Measurements from ENCODE around the gene KIF12.

The KIF12 gene

GRCh38 chr9:114070188-114071103, 28.6 kb downstream of the KIF12 start:
- H3K27me3 Mint-ChIP-seq (ENCODE audit: low read depth, poor library complexity), result peaks cover 19% of the 10 kb centered on the region
- no peak for TF ChIP-seq CTCF (IDR thresholded peaks at IDR 0.05)

GRCh38 chr9:114069476-114070187, 29.5 kb downstream of the KIF12 start:
- no peaks in the 10 kb centered on the region for H3K9me3 Mint-ChIP-seq
- no peak overlapping the region for H3K4me3 Mint-ChIP-seq
- DNase-seq, result no peak

More at GRCh38 chr9:114070188-114071103, 28.6 kb downstream of the KIF12 start:
- H3K4me3 Mint-ChIP-seq, result no peak overlapping the region
- H3K36me3 Mint-ChIP-seq (ENCODE audit: low read depth), result no peaks in the 10 kb centered on the region
- no peaks in the 10 kb centered on the region for H3K4me1 Mint-ChIP-seq
- DNase-seq, result no peak
- no peaks in the 10 kb centered on the region for H3K9me3 Mint-ChIP-seq
- no peak overlapping the region for H3K27ac Mint-ChIP-seq

GRCh38 chr9:114065304-114065703, 33.8 kb downstream of the KIF12 start:
- Mint-ChIP-seq H3K36me3 (ENCODE audit: low read depth) (no peaks in the 10 kb centered on the region), H3K4me3 (no peak overlapping the region), H3K4me1 (peaks cover 8% of the 10 kb centered on the region), H3K27me3 (ENCODE audit: low read depth, poor library complexity) (peaks cover 10% of the 10 kb centered on the region), H3K27ac (no peak overlapping the region), H3K9me3 (peaks cover 6% of the 10 kb centered on the region)
- no peak for DNase-seq
- no peak for TF ChIP-seq CTCF (IDR thresholded peaks at IDR 0.05)

More at GRCh38 chr9:114069476-114070187, 29.5 kb downstream of the KIF12 start:
- H3K36me3 Mint-ChIP-seq (ENCODE audit: low read depth), result no peaks in the 10 kb centered on the region
- H3K4me1 Mint-ChIP-seq, result no peaks in the 10 kb centered on the region
- peaks cover 11% of the 10 kb centered on the region for H3K27me3 Mint-ChIP-seq (ENCODE audit: low read depth, poor library complexity)
- no peak for TF ChIP-seq CTCF (IDR thresholded peaks at IDR 0.05)
- H3K27ac Mint-ChIP-seq, result no peak overlapping the region

GRCh38 chr9:114061830-114062474, 37.1 kb downstream of the KIF12 start:
- H3K4me1 Mint-ChIP-seq, result peaks cover 36% of the 10 kb centered on the region
- peaks cover 8% of the 10 kb centered on the region for H3K27me3 Mint-ChIP-seq (ENCODE audit: low read depth, poor library complexity)
- no peak overlapping the region for H3K4me3 Mint-ChIP-seq
- DNase-seq, result no peak
- H3K27ac Mint-ChIP-seq, result no peak overlapping the region
- peaks cover 6% of the 10 kb centered on the region for H3K9me3 Mint-ChIP-seq
- no peak for TF ChIP-seq CTCF (IDR thresholded peaks at IDR 0.05)
- H3K36me3 Mint-ChIP-seq (ENCODE audit: low read depth), result peaks cover 10% of the 10 kb centered on the region

GRCh38 chr9:114061292-114061691, 37.8 kb downstream of the KIF12 start:
- TF ChIP-seq CTCF (IDR thresholded peaks at IDR 0.05), result no peak
- H3K9me3 Mint-ChIP-seq, result peaks cover 6% of the 10 kb centered on the region
- DNase-seq, result no peak
- H3K27me3 Mint-ChIP-seq (ENCODE audit: low read depth, poor library complexity), result peaks cover 6% of the 10 kb centered on the region
- no peak overlapping the region for H3K27ac Mint-ChIP-seq
- H3K4me3 Mint-ChIP-seq, result no peak overlapping the region
- H3K4me1 Mint-ChIP-seq, result peaks cover 43% of the 10 kb centered on the region
- peaks cover 17% of the 10 kb centered on the region for H3K36me3 Mint-ChIP-seq (ENCODE audit: low read depth)
